GM18508 (cell line): ENCODE data around the gene DNAI2.
"Not testable (repeated sequence)": the region's sequence is repeated elsewhere in the genome, so short reads cannot be mapped to it uniquely, and the experiment has no call there.

Experiments
- ATAC-seq: cut with Tn5 transposase; IDR thresholded peaks from one replicate; pipeline ENCODE4 v1.9.1; 2021; ENCODE audit warnings: moderate number of reproducible peaks; ENCODE audit not compliant: insufficient read depth, unreplicated experiment

DNAI2 gene

DNA sequence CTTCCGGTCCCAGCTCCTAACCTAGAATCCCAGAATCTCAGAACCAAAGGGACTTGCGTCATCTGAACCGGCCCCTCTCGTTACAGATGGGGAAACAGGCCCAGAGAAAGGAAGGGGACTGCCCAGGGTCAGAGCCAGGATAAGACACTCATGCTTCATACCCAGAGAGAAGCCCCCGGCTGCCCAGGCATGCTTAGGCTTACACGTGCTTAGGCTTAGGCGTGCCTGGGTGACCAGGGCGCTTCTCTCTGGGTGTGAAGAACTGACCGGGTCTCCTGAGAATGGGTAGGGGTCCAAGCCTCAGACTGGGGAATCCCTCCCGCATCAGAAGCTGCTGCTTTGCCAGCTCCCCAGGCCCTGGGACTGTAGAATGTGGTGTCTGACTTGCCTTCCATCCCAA, 29.9 kb upstream of the DNAI2 start:
- no peak for ATAC-seq

DNA sequence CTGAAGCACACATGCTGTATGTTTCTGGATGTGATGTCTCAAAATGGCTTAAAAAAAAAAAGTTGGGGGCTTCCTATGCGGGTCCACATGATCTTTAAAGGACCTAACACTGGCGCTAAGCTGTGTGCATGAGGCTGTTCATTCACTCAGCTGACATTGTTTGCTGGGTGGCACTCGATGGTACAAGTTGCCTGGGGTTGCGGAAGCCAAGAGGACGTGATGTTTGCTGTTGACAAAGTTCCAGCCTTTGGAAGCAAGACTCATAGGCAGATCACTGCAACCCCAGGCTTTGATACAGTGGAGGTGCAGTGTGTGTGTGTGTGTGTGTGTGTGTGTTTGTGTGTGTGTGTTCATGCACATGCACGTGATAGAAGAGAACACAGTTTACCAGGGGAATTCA, 29.5 kb upstream of the DNAI2 start:
- ATAC-seq, result no peak

DNA sequence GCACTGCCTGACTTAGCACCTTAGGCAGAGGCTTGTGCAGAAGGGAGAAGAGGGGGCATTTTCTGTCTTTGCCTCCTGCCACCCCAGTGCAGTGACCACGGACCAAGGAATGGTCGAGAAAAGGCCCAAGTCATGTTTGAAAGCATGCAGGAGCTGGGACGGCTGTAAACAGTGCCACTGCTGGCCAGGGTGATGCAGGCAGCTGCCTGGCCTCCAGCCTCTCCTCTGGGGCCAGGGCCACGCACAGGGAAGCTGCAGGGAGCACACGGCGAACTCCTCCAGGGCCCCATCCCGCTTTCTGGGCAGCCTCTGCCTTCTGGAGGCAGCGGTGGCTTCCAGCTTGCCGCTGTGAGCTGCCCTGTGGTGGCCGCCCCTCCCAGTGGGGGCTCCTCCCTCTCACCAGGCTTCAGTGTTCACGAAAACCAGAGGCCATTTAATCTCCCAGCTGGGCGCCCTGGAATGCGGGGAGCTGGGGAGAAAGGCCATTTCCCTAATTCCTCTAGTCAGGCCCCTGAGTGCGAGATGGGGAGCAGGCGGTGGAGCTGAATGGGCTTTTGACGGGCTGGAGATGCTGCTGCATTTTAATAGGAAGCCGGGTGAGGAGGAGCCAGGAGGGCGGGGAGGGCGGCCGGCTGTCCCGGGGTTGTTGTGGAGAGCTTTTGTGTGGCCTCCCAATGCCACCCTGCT, 28.7 kb upstream of the DNAI2 start:
- no peak for ATAC-seq

DNA sequence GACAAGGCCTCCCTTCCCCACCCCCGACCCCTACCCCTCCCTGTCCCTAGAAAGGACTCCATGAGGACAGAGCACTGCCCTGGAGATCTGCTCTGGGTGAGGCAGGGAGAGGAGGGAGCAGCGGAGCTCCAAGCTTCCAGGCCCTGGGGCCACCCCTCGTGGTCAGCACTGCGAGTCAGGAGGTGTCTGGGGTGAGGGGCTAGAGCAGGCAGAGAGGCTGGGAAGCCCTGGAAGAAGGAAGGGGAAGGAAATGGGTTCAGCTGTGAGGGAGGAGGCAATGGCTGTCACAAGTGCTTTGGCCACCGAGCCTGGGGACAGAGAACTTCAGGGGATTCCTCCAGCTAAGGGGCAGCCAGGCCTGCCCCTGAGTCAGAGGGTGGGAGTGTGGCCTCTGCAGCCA, 28.2 kb upstream of the DNAI2 start:
- ATAC-seq, result no peak

DNA sequence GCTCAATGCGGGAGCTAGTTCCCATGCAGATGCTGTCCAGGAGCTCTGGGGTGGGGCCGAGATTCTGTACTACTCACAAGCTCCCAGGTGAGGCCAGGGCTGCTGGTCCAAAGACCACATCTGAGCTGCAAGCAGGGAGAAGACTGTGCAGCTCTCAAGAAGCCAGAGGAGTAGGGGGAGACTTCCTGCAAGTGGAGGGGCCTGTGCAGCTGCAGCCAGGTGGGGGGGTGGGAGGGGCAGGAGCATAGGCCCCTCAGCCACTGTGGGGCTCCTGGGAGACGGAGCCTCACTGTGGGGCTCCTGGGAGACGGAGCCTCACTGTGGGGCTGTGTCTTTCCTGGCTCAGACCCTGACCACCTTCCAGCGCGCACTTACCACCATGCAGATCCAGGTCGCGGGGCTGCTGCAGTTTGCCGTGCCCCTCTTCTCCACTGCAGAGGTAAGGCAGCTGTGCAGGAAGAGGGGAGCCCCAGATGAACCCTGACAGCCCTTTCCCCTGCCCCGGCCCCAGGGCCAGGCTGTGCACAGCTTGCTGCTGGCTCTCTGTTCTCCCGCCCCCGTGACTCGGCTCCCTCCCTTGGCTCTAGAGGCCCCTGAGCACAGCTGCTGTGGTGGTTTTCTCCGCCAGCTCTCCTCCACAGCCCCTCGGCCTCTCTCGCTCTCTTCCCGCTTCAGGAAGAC, 24.3 kb upstream of the DNAI2 start:
- ATAC-seq, result no peak

DNA sequence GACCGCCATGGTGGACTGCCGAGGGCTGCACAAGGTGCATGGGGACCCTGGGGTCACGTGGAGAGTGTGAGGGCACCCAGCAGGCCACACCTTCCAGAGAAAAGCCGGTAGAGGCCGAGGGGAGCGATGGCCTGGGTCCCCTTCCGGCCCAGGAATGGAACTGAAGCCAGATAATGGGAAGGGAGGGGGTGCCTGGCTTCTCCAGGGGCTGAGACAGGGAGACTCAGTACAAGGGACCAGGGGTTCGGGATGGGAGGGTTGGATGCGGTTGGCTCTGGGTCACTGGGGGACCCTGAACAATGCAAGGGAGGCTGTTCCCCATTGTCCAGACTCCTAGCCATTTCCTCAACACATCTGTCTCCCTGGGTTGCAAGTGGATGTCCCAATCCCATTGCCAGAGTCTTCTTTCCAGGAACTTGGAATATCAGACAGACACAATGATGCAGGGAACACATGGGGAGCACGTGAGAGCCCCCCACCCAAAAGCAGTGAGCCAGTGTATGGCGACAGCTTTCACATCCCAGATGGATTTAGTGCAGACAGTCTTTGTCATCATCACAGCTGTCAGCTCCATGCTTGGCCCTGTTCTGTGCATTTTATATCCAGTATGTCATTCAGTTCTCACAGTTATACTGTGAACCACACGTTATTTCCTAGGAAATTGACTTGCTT, 23.6 kb upstream of the DNAI2 start:
- no peak for ATAC-seq

DNA sequence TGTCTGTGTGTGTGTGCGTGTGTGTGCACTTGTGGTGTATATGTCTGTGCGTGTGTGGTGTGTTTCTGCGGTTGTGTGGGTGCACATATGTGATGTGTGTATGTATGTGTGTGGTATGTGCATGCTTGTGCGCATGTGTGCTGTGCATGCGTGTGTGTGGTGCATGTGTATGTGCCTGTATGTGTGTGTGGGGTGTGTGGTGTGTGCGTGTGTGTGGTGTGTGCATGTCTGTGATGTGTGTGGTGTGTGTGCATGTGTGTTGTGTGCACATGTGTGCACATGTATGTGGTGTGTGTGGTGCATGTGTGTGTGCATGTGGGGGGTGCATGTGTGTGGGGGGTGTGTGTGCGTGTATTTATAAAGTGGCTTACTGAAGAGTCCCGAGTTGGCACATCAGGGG, 23.0 kb upstream of the DNAI2 start:
- ATAC-seq, result no peak

DNA sequence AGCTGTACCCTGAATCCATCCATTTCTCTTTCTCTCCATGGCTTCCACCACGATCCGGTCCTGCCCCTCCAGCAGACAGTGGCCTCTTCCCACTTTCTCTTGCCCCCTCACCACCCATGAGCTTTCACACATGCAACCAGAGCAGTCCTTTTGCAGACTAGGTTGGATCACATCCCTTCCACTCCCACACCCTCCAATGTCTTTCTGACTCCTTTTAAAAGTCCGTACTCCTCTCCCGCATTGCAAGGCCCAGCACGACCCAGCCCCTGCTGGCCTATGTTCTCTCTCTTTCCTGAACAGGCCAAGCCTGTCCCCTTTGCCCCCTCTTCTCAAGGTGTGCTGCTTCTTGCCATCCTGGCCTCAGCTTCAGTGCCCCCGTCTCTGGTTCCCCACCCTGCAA, 22.5 kb upstream of the DNAI2 start:
- ATAC-seq, result no peak

DNA sequence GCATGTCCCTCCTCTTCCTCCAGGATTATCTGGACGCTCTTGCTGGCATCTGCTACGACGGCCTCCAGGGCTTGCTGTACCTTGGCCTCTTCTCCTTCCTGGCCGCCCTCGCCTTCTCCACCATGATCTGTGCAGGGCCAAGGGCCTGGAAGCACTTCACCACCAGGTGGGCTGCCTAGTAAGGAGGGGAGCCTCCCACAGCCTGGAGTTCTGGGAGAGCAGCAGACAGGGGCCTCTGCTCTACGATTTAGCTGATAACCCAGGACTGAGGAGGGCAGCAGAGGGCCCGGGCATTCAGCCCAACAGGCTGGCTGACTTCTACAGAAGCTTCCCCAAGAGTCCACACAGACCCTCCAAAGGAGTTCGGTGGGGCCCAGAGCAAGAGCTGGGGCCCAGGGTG, 21.8 kb upstream of the DNAI2 start:
- no peak for ATAC-seq

DNA sequence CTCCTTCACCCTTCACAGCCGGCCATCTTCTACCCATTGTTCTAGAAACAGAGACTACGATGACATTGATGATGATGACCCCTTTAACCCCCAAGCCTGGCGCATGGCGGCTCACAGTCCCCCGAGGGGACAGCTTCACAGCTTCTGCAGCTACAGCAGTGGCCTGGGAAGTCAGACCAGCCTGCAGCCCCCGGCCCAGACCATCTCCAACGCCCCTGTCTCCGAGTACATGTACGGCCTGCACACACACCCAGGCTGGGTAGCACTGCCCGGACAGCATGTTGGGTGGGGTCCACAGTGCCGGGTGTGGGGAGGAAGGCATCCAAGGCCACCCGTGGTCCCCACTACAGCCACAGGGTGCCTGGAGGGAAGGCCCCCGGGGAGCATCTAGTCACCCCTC, 21.0 kb upstream of the DNAI2 start:
- ATAC-seq, result no peak

DNA sequence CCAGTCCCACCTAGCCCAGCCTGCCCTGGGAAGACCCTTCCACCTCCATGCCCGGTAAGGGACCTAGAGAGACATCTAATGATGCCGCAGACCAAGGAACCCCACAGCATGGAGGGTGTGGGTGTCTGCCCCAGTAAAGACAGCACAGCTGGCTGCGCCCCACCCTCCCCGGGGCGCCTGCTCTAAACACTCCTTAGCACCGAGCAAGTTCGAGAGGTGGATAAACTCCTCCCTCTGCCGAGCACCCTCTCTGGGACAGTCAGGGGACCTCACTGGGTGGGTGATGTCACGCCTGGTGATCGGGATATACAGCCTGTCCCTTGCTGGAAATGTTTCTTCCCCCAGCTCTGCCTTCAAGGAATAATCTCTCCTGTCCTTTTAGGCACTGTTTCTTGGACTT, 16.7 kb upstream of the DNAI2 start:
- no peak for ATAC-seq

DNA sequence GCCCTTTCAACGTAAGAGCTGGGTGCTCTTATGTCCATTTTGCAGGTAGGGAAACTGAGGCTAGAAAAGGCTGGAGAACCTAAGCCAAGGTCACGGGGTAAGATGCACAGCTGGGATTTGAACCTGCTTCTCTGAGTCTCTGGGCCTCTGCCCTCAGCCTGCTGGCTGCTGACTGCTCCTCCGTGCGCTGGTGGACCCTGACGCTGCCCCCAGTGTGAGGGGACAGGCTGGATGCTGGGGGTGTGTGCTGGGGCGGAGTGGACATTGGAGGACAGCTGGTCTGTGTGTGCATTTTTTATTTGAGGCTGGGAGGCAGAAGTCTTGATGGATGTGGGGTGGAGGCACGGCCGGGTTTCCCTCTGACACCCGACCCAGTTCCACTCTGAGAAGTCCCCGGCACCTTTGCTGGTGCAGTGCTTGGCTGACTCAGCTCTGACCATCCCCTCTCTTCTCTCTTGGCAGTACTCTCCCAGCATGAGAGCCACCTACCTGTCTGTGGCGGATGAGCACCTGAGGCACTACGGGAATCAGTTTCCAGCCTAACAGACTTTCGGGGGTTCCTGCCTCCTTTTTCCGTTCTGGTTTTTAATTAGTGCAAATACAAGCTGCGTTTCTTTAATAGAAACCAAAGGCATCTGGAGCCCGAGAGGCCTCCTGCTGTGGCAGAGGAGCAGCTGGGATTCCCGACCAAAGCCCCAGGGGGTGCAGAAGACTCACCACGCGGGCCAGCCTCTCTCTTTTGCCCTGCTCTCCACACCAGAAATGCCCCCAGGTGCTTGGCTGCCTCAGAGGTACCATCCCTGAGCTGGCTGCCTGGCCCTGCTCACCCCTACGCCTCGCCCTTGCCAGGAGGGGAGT, 14.1 kb upstream of the DNAI2 start:
- ATAC-seq, result no peak

DNA sequence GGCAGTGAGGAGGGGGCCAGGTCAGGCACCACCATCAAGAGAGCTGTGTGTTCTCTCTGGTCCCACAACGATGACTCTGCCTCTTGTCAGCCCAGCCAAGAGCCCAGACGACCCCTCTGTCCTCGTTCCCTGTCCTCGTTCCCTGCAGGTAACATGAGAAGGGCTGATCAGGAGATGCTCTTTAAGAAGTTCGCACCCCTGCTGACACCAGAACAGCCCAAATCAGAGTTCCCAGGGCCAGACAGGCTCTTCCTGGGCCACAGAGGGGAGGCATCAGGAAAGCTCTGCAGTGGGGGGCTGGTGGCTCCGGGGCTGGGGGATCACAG, 13.5 kb upstream of the DNAI2 start:
- no peak for ATAC-seq

DNA sequence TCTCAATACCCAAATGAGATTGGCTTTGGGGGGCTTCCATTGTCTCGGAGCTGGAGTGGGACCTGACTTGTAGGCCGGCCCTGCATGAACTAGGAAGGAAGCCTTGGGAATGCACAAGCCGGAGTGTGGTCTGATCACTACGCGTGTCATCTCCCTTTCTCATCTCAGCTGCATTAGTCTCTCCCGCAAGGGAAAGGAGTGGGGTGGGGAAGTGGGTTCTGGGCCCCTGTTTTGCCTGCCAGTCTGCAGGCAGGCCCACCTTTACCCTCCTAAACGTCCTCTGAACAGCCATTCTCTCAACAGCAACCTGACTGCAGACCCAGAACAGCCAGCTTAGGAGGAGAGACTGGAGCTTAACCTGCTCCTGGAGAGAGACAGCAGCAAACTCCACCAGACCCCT, 11.4 kb upstream of the DNAI2 start:
- ATAC-seq, result no peak

DNA sequence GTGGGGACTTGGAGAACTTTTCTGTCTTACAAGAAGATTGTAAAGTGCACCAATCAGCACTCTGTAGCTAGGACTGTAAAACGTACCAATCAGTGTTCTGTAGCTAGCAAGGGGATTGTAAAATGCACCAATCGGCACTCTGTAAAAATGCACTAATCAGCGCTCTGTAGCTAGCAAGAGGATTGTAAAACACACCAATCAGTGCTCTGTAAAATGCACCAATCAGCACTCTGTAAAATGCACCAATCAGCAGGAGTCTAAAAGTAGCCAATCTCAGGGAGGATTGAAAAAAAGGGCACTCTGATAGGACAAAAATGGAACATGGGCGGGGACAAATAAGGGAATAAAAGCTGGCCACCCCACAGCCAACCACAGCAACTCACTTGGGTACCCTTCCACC, 7.0 kb upstream of the DNAI2 start:
- ATAC-seq, result not testable (repeated sequence)

DNA sequence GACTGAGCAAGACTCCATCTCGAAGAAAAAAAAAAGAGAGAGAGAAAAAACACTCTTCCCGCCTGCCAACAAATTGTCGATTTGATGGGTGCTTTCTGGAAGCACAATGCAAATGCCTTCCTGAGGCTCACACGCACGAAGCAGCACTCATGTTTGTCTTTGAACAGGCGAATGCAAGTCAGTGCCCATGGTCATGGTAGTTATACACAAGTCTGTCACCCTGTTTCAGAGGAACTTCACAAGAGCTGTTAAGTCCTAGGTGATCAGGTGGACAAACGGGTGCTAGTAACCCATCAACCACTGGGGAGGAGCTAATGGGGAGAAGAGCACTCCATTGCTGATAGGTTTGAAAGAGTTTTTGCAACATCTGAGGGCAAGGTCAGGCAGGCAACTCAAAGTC, 6.5 kb upstream of the DNAI2 start:
- ATAC-seq, result no peak

DNA sequence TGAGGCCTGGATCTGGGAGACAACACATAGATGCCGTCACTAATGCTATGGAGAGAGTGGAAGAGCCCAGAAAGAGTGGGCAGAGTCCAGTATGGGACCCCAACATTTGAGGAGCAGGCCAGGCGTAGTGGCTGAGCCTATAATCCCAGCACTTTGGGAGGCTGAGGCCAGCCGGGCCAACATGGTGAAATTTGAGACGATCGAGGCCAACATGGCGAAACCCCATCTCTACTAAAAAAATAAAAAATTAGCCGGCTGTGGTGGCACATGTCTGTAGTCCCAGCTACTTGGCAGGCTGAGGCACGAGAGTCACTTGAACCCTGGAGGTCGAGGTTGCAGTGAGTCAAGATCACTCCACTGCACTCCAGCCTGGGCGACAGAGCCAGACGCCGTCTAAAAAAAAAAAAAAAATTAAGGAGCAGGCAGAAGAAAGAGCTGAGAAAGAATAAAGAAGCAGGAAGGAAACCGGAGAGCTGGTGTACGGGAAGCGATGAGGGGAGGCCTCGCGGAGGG, 6.0 kb upstream of the DNAI2 start:
- no peak for ATAC-seq

DNA sequence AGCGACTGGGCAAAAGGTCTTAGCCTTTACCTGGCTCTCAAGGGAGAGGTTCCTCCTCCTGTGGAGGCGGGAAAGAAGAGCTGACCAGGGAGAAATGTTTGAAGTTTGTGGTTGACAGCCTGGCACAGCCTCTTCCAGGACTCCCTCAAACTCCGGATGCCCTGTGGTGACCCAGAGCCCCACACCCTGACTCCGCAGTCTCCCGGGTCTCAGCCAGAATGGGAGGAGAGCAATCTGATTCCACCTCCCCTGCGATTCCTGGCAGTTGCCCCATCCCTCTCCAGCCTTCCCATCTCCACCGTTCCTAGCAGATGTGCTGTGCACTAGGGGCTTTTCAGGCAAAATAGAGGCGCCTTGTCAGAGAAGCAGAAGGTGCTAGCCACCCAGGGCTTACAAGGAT, 5.5 kb upstream of the DNAI2 start:
- no peak for ATAC-seq

DNA sequence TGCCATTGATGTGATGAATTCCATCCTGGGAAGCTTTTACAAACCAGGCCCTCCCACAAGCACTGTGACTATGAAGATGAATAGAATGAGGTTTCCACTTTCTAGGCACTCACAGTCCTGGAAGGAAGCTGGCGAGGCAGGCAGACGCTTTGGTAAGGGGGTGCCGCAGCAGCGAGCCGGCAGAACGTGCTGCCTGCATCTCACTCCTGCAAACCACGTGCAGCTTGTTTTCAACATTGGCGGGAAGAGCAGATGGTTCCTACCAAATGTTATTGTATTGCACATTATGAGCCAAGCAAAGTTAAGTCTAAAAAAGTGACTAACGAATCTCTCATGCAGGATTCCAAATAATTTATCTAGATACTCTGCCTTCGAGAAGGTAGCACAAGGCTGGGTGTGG, 3.7 kb upstream of the DNAI2 start:
- no peak for ATAC-seq

DNA sequence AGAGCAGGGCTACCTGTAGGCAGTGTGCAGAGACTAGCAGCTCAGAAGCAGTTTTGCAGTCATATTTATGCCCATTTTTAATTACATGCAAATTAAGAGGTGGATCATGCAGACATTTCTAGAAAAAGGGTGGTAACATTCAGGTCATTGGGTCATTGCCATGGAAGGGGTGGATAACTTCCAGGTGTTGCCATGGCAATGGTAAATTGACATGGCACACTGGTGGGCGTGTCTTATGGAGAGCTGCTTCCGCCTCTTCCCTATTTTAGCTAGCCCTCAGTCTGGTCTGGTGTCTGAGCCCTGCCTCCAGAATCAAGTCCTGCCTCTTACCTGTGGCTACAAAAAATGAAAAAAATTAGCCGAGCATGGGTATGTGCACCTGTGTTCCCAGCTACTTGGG, 2.8 kb upstream of the DNAI2 start:
- no peak for ATAC-seq
